HG02763 (cell line): ENCODE data around the gene ATP10B.
A peak's percentile ranks its signal among the peaks of the same experiment; 100 is the strongest.
"Not testable (repeated sequence)": the region's sequence is repeated elsewhere in the genome, so short reads cannot be mapped to it uniquely, and the experiment has no call there.

Experiments
- ATAC-seq: cut with Tn5 transposase; IDR thresholded peaks from one replicate; pipeline ENCODE4 v1.9.1; 2021; ENCODE audit warnings: mild to moderate bottlenecking, moderate library complexity; ENCODE audit not compliant: unreplicated experiment

The ATP10B gene

GRCh38 chr5:160824301-160825001 is 27.6 kb downstream of the ATP10B start:
- no peak for ATAC-seq

- ATAC-seq: not testable (repeated sequence)
Measured at GRCh38 chr5:160812996-160813395, 39.0 kb downstream of the ATP10B start.

- no peak for ATAC-seq
Measured at GRCh38 chr5:160805376-160805775, 46.6 kb downstream of the ATP10B start.

DNA sequence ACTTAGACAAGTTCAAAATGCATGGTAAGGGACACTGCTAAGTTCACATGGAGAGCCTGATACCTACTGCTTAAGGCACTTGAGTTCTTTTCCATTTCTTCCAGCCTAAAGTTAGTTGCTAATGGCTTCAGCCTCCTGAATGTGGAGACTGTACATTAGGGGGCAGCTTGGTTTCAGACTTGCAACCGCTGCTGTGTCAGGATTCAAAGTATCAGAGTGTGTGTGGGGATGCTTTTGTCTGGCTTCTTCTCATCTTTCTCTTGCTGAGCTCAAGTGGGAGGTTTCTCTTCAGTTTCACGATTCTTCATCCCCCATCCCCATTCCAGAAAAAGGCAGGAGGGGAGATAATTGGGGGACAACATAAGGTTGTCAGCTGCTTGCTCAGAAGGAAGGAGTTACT is 49.4 kb downstream of the ATP10B start:
- no peak for ATAC-seq

DNA sequence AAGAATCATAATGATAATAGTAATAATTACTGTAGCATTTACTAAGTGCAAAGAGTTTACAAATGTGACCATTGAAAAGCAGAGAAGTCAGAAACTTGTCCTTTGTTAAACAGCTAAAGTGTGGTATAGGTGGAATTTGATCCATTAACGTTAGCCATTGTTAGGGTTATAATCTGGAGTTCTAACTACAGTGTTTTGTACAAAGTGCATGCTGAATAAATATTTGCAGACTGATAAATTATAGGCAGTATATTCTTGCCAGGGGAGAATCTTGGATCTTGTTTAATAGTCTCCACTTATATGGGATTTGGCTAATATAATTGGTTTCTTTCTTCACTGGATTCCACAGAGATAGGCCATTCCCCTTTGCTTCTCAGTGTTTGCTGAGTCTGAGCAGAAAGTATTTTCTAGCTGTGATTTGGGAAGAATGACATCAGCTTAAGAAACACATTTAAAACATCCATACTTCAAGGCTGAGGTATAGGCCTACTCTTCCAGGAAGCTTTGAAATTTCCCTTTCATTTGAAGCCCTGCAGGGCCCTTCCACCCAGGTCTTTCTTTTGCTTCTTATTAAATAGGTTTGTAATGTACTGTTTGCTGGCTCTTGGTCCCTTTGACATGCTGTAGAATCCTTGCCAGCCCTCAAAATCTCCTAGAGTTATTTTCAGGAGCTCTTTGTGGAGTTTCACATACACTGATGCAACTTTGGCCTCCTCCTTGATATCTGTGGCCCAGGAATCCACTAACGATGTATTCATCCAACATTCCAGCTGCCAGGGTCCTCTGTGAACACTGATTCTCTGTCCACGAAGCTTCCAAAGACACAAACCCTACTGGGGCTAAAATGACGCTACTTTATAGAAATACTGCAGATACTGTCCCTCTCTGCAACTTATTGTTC is 51.4 kb downstream of the ATP10B start:
- no peak for ATAC-seq

DNA sequence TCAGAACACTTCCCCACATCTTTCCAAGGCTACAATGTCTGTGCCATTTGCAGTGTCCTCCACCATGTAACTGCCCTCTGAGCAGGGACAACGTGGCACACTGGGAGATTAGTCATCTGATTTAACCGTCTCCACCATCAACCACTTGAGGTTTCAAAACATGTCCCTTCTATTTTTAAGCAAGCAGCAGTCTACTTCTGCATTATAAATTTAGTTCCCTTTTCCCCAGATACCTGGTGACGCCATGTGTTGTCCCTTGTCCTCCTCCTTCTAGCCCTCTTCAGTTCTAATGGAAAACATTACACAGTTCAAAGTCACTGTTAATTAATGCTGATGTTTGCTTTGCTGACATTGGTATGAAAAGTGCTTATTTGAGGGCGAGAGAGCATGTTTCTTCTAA is 52.8 kb downstream of the ATP10B start:
- peak; percentile 72 for ATAC-seq

DNA sequence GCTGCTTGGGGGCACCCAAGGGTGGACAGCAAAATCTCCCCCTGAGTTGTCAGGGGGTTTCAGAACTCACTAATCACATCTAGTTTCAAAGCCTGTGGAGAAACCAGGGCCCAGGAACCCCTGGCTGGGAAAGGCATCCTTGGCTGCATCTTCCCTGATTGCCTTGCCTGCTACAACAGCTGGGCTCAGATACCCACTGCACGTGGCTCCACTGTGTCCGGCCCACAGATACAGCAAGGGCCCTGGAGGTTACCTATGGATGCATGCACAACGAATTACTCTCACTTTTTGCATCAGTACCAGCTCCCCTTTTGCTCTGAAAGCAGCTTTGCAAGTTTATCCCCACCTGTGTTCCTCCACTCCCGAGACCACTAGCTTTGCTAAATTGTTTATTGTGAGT is 55.0 kb downstream of the ATP10B start:
- ATAC-seq: no peak

GRCh38 chr5:160793530-160793899 is 58.5 kb downstream of the ATP10B start:
- ATAC-seq: no peak

- ATAC-seq: no peak
Measured at GRCh38 chr5:160792732-160793529, 59.1 kb downstream of the ATP10B start.

DNA sequence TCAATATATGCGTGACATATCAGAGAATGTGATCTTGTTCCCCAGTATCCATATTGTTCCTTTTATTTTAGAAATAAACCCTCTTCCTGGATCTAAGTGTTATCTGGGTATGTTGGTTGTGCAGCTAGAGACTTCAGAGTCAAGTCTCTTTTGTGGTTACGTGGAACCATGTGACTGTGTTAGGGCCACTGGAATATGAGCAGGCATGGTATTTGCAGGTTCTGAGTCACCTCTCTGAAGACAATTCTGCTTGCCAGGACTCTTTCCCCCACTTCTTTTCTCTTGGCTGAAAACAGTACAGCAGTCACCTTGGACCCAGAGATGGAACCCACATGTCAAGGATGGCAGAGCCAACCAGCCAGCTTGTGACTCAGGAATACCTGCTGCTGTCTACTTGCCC is 59.7 kb downstream of the ATP10B start:
- no peak for ATAC-seq

DNA sequence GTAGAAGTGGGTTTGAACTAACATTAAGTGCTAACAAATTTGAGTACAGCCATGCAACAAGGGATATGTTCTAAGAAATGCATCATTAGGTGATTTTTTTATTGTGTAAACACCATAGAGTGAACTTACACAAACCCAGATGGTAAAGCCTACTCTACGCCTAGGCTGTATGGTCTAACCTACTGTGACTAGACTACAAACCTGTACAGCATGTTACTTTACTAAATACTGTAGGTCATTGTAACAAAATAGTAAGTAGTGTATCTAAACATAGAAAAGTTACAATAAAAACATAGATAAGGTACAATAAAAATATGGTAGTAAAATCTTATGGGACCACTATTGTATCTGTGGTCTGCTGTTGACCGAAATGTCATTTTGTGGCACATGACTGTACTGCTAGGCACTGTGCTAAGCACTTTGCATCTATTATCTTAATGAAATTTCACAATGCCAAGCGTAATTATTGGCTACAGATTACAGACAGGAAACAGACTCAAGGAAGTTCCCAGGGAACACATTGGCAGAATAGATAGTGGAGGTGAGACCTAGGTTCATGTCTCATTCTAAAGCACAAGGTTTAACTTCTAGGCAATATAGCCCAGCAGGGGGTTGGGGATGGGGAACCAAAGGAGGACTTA is 62.7 kb downstream of the ATP10B start:
- ATAC-seq: no peak

DNA sequence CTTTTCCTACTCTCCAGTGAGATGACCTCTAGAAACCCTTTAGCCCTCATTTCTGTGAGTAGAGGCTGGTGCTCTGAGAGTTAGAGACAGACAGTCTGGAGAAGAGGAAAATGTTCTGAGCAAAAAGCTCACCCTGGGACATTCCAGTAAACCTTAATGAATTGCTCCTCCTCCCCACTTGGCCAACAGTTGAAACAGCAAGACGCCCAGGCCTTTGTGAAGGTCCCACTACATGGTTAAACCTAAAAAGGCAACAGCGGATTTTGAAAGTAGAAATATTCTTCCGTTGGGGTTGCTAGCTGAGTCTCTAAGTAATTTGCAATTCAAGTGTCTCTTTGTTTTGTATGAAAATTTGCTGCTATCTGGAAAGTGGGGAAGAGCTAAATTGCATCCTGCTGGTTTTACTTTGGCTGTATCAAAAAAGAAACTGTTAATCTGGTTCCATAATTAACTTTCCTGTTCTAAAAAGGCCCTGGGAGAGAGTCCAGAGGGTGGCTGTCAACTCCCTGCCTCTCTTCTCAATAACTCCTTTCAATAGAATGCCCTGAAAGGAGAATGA is 63.8 kb downstream of the ATP10B start:
- ATAC-seq: no peak

GRCh38 chr5:160787240-160787639 is 64.8 kb downstream of the ATP10B start:
- no peak for ATAC-seq

GRCh38 chr5:160774666-160775315 is 77.2 kb downstream of the ATP10B start:
- no peak for ATAC-seq

GRCh38 chr5:160773646-160774410 is 78.2 kb downstream of the ATP10B start:
- ATAC-seq: no peak

GRCh38 chr5:160772854-160773253 is 79.2 kb downstream of the ATP10B start:
- no peak for ATAC-seq

GRCh38 chr5:160770718-160771117 is 81.3 kb downstream of the ATP10B start:
- ATAC-seq: no peak

DNA sequence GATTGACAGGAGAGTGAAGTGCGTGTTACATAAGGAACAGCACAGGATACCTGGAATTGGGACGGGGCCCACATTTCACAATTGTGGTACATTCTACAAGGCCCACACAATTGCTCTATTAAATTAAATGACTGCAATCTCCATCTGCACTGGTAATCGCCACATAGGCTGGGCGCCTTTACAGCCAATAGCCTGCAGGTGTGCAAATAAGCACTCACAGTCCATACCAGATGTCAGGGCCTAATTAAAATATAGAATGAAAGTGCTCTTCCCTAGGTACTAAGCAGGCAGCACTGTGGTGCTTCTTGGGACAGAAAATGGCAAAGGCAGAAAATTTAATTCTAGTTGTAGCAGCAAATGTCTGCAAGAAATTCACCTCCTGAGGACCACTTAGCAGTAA is 82.7 kb downstream of the ATP10B start:
- no peak for ATAC-seq

- ATAC-seq: no peak
Measured at GRCh38 chr5:160767062-160767461, 84.9 kb downstream of the ATP10B start.
